IMR-90 (cell line): ENCODE data around the gene MAP4K1. TPM values are rescaled to one million over a fixed set of nuclear protein-coding genes. Genes with fewer than 3 reads are reported as not detected.
A peak's percentile ranks its signal among the peaks of the same experiment; 100 is the strongest.

ENCODE experiments used
- ATAC-seq: fragments of 200-7000 bp; cut with Tn5 transposase; 2 replicates; pipeline ENCODE4 v1.9.1; 2020; ENCODE audit warnings: low read depth, mild to moderate bottlenecking, moderate library complexity
- BruUV-seq: library from RNA; stranded (reverse); fragments of 400-500 nt; replicated peaks from 2 replicates; lab custom pipeline; 2021; lab: Mats Ljungman, UMichigan
- CTCF ChIA-PET: fragments of 300-600 bp; formaldehyde crosslinking; extraction: SDS; loops from one replicate; lab custom pipeline; 2021; ENCODE audit warnings: antibody characterized with exemption; lab: Yijun Ruan, JAX
- POLR2A ChIA-PET: fragments of 300-600 bp; sonication (Branson Sonifier 250); formaldehyde crosslinking; loops from one replicate; lab custom pipeline; 2022; ENCODE audit warnings: antibody characterized with exemption; ENCODE audit not compliant: unreplicated experiment; lab: Charles Lee
- DNase-seq: peaks from one replicate; pipeline ENCODE4 v3.0.0; 2013
- H2AFZ ChIP-seq: replicated peaks from 2 replicates; pipeline ENCODE3; 2013; ENCODE audit warnings: low read length, mild to moderate bottlenecking; ENCODE audit not compliant: poor library complexity
- H2AK5ac ChIP-seq: 2 replicates; pipeline ENCODE4 v1.6.1; 2013; ENCODE audit warnings: low read depth, low read length, inconsistent platforms
- H2AK9ac ChIP-seq: replicated peaks from 2 replicates; pipeline ENCODE3; 2013; ENCODE audit warnings: mild to moderate bottlenecking, low read depth, low read length, moderate library complexity; ENCODE audit not compliant: poor library complexity
- H2BK120ac ChIP-seq: 2 replicates; pipeline ENCODE4 v1.6.1; 2013; ENCODE audit warnings: low read depth, low read length, inconsistent platforms
- H2BK15ac ChIP-seq: 3 replicates; pipeline ENCODE4 v1.6.1; 2013; ENCODE audit warnings: low read depth, low read length, inconsistent platforms
- H2BK20ac ChIP-seq: 2 replicates; pipeline ENCODE4 v1.6.1; 2013; ENCODE audit warnings: low read depth, mild to moderate bottlenecking, inconsistent platforms, low read length, moderate library complexity
- H2BK5ac ChIP-seq: 2 replicates; pipeline ENCODE4 v1.6.1; 2013; ENCODE audit warnings: mild to moderate bottlenecking, low read depth, low read length, inconsistent platforms; ENCODE audit not compliant: poor library complexity, severe bottlenecking
- H3K14ac ChIP-seq: replicated peaks from 2 replicates; pipeline ENCODE4 v1.6.1; 2013; ENCODE audit warnings: low read depth, low read length, inconsistent platforms
- H3K18ac ChIP-seq: 2 replicates; pipeline ENCODE4 v1.6.1; 2013; ENCODE audit warnings: low read depth, low read length, control low read depth
- H3K23ac ChIP-seq: 2 replicates; pipeline ENCODE4 v1.6.1; 2013; ENCODE audit warnings: low read depth, low read length, inconsistent platforms
- H3K27ac ChIP-seq: 2 replicates; pipeline ENCODE4 v1.5.1; 2013; ENCODE audit warnings: mild to moderate bottlenecking, control low read depth, low read length; ENCODE audit not compliant: insufficient read depth
- H3K27me3 ChIP-seq: 2 replicates; pipeline ENCODE4 v1.6.1; 2013; ENCODE audit warnings: low read length; ENCODE audit not compliant: control insufficient read depth, insufficient read depth
- H3K36me3 ChIP-seq: 2 replicates; pipeline ENCODE4 v1.6.1; 2013; ENCODE audit warnings: low read length, mixed read lengths; ENCODE audit not compliant: control insufficient read depth, insufficient read depth
- H3K4ac ChIP-seq: 2 replicates; pipeline ENCODE4 v1.6.1; 2013; ENCODE audit warnings: low read depth, low read length, inconsistent platforms
- H3K4me1 ChIP-seq: 2 replicates; pipeline ENCODE4 v1.6.1; 2013; ENCODE audit warnings: low read length, mixed read lengths; ENCODE audit not compliant: control insufficient read depth, insufficient read depth
- H3K4me2 ChIP-seq: 2 replicates; pipeline ENCODE4 v1.6.1; 2013; ENCODE audit warnings: low read depth, mild to moderate bottlenecking, control low read depth, low read length, moderate library complexity
- H3K4me3 ChIP-seq: 2 replicates; pipeline ENCODE4 v1.5.1; 2013; ENCODE audit warnings: low read depth, mild to moderate bottlenecking, control low read depth, low read length, moderate library complexity; ENCODE audit not compliant: insufficient read depth
- H3K56ac ChIP-seq: 2 replicates; pipeline ENCODE4 v1.6.1; 2013; ENCODE audit warnings: low read length, inconsistent platforms; ENCODE audit not compliant: insufficient read depth; ENCODE audit errors: extremely low read depth
- H3K79me1 ChIP-seq, 2 experiments: 2 replicates each; pipeline ENCODE4 v1.6.1; 2013; ENCODE audit warnings: low read length in 2 of 2, inconsistent platforms in 1 of 2, low read depth in 1 of 2
- H3K9ac ChIP-seq: 2 replicates; pipeline ENCODE4 v1.6.1; 2013; ENCODE audit warnings: low read depth, low read length, control low read depth
- H3K9me1 ChIP-seq: 2 replicates; pipeline ENCODE4 v1.6.1; 2013; ENCODE audit warnings: low read length, inconsistent platforms; ENCODE audit not compliant: insufficient read depth
- H3K9me3 ChIP-seq: 2 replicates; pipeline ENCODE4 v1.6.1; 2013; ENCODE audit warnings: low read length; ENCODE audit not compliant: control insufficient read depth, insufficient read depth
- H4K20me1 ChIP-seq: 2 replicates; pipeline ENCODE4 v1.6.1; 2013; ENCODE audit warnings: low read length, inconsistent platforms; ENCODE audit not compliant: insufficient read depth
- H4K5ac ChIP-seq: 2 replicates; pipeline ENCODE4 v1.6.1; 2013; ENCODE audit warnings: mild to moderate bottlenecking, low read depth, low read length, control low read depth
- H4K8ac ChIP-seq, 2 experiments: 2 replicates each; pipeline ENCODE4 v1.6.1; 2013; ENCODE audit warnings: low read depth in 2 of 2, low read length in 2 of 2, control low read depth in 1 of 2, inconsistent platforms in 1 of 2
- H4K91ac ChIP-seq: 2 replicates; pipeline ENCODE4 v1.6.1; 2013; ENCODE audit warnings: low read depth, low read length, inconsistent platforms; ENCODE audit not compliant: insufficient read depth
- FOS ChIP-seq: fragments of 150-350 bp; IDR thresholded peaks from 2 replicates; pipeline ENCODE4 v1.6.1; 2016; ENCODE audit warnings: low read depth, low read length
- POLR2A ChIP-seq: IDR thresholded peaks from 2 replicates; pipeline ENCODE4 v1.6.1; 2012; ENCODE audit warnings: mild to moderate bottlenecking, low read depth, low read length
- RAD21 ChIP-seq: IDR thresholded peaks from 2 replicates; pipeline ENCODE4 v1.6.1; 2012; ENCODE audit warnings: low read length, improper control_type of control experiment
- WGBS, 2 experiments: methylation state at CpG; one replicate each; pipeline versions ENCODE4 v1.1.5 to v1.1.7; 2013; ENCODE audit warnings: missing lambda C conversion rate in 2 of 2; ENCODE audit not compliant: insufficient read length in 1 of 2; ENCODE audit errors: extremely low coverage in 2 of 2; 5-methylcytosine and 5-hydroxymethylcytosine counted together
- dilution Hi-C: fragments of 300-500 bp; cut with HindIII; formaldehyde crosslinking; loops from one replicate; pipeline ENCODE4 v1.14.3; 2018; ENCODE audit warnings: low sequenced_read_pairs; ENCODE audit not compliant: unreplicated experiment
- in situ Hi-C: fragments of 300-500 bp; cut with MboI; formaldehyde crosslinking; loops from 3 replicates; pipeline ENCODE4 v1.14.3; 2019; ENCODE audit warnings: low sequenced_read_pairs, inconsistent platforms, mixed read lengths
- intact Hi-C: fragments of 100-400 bp; cut with micrococcal nuclease; formaldehyde crosslinking; loops from 2 replicates; pipeline ENCODE4 v1.10.0; 2022
- polyA plus RNA-seq, 3 experiments: library from polyadenylated mRNA; depleted of rRNA; stranded (reverse); fragments of >200 nt; gene quantifications; 2 replicates each; pipeline ENCODE4 v1.2.3, GENCODE V29; 2012; ENCODE audit warnings: low replicate concordance in 1 of 3
- total RNA-seq: library from RNA; depleted of rRNA; stranded (reverse); fragments of >200 nt; gene quantifications from 2 replicates; pipeline ENCODE4 v1.2.3, GENCODE V29; 2012

Gene MAP4K1
- total and polyA plus RNA-seq, 2 of the 4 experiments (the other 2 are of a cell fraction), result 0.22 TPM; not detected in 1

- intact Hi-C loops, result loop anchor here (1.0 kb wide), 1 partner anchor 8 kb away; no protein-coding TSS in a partner anchor
- no TSS peak for BruUV-seq
Measured at GRCh38 chr19:38666663-38667511, 49.1 kb upstream of the MAP4K1 start.

More at GRCh38 chr19:38666663-38667511, 49.1 kb upstream of the MAP4K1 start:
- ATAC-seq, result peak; percentile 12
- Histone ChIP-seq H3K56ac (peak overlapping the region; percentile 88), H2AFZ (no peak overlapping the region), H3K27ac (peak overlapping the region; percentile 96), H4K8ac (peak overlapping the region; percentile 95 to 97), H3K9ac (peak overlapping the region; percentile 68), H4K20me1 (peaks cover 88% of the 10 kb centered on the region), H3K36me3 (peaks cover 9% of the 10 kb centered on the region), H2AK9ac (peak overlapping the region; percentile 91), H3K9me3 (no peaks in the 10 kb centered on the region), H2BK5ac (peak overlapping the region; percentile 96), H3K4me2 (peak overlapping the region; percentile 61), H3K79me1 (peaks cover 5 to 80% of the 10 kb centered on the region in 2 experiments; a peak in 3 of 4 replicates), H3K4ac (peak overlapping the region; percentile 98), H4K91ac (peak overlapping the region; percentile 99), H3K27me3 (no peaks in the 10 kb centered on the region), H3K4me3 (no peak overlapping the region), H2AK5ac (peak overlapping the region; percentile 100), H4K5ac (peak overlapping the region; percentile 92), H3K4me1 (peaks cover 63% of the 10 kb centered on the region), H3K9me1 (peaks cover 58% of the 10 kb centered on the region), H3K14ac (peak overlapping the region; percentile 99), H2BK120ac (peak overlapping the region; percentile 99), H3K18ac (peak overlapping the region; percentile 74), H3K23ac (peak overlapping the region; percentile 97), H2BK20ac (peak overlapping the region; percentile 95), H2BK15ac (peak overlapping the region; percentile 100; the same call in 2 of the 3 replicates)
- WGBS, 2 experiments, result 0% methylated on average over 1 of the region's 10 CpGs; no CpG with 5 or more reads in 1 of the 2 experiments
- ChIA-PET POLR2A (interaction anchor here (0.5 to 0.6 kb wide), 3 partner anchors 13 to 507 kb away, joined by 4 to 9 read pairs (median 6); no protein-coding TSS in a partner anchor), CTCF (no interaction called here)
- in situ Hi-C loops, result no loop called here
- DNase-seq, result peak; percentile 81
- dilution Hi-C loops, result no loop called here
- peak; percentile 25; the same call in 1 of the 2 replicates for TF ChIP-seq RAD21
- 0 out of 2 replicates have a peak, but pooled peaks have one; percentile 3 for TF ChIP-seq FOS
- no peak for TF ChIP-seq POLR2A
